HepG2 (cell line): ENCODE measurements around the gene PIK3R1. TPM values are rescaled to one million over a fixed set of nuclear protein-coding genes. Genes with fewer than 3 reads are reported as not detected.

Experiments used
- ARNTL ChIP-seq: sonication (generic); formaldehyde crosslinking; IDR thresholded peaks from 2 replicates; pipeline ENCODE4 v1.4.0; 2020; ENCODE audit warnings: mild to moderate bottlenecking, missing genetic modification reagents
- BORCS8-MEF2B ChIP-seq: sonication (generic); formaldehyde crosslinking; IDR thresholded peaks from 2 replicates; pipeline ENCODE4 v1.8.0; 2022; ENCODE audit warnings: mild to moderate bottlenecking, missing genetic modification reagents
- EP300 ChIP-seq, 3 experiments: sonication (generic) in 1 of 3; formaldehyde crosslinking in 1 of 3; IDR thresholded peaks; 2 replicates each; pipeline versions ENCODE4 v1.5.1 to v1.6.1; 2011 to 2020; ENCODE audit warnings: low read depth in 2 of 3, low read length in 2 of 3, borderline replicate concordance in 1 of 3, improper control_type of control experiment in 1 of 3, mild to moderate bottlenecking in 1 of 3, missing genetic modification reagents in 1 of 3, moderate library complexity in 1 of 3
- HES4 ChIP-seq: sonication (generic); formaldehyde crosslinking; IDR thresholded peaks from 2 replicates; pipeline ENCODE4 v1.9.0; 2021; ENCODE audit warnings: mild to moderate bottlenecking, missing genetic modification reagents, borderline replicate concordance
- IRF2 ChIP-seq: IDR thresholded peaks from 2 replicates; pipeline ENCODE4 v1.6.1; 2018; ENCODE audit warnings: missing genetic modification reagents, missing compliant biosample characterization
- KAT8 ChIP-seq: IDR thresholded peaks from 2 replicates; pipeline ENCODE4 v1.6.1; 2016; ENCODE audit warnings: missing genetic modification reagents, missing compliant biosample characterization
- KDM2A ChIP-seq: sonication (generic); formaldehyde crosslinking; IDR thresholded peaks from 2 replicates; pipeline ENCODE4 v1.4.0; 2020; ENCODE audit warnings: low read depth, missing genetic modification reagents, borderline replicate concordance
- NFYC ChIP-seq: IDR thresholded peaks from 2 replicates; pipeline ENCODE4 v1.6.1; 2016; ENCODE audit warnings: missing genetic modification reagents, missing compliant biosample characterization
- PHB2 ChIP-seq: fragments of 450-650 bp; IDR thresholded peaks from 2 replicates; pipeline ENCODE4 v1.6.1; 2018; ENCODE audit not compliant: partially characterized antibody
- PRDM10 ChIP-seq: sonication (generic); formaldehyde crosslinking; IDR thresholded peaks from 2 replicates; pipeline ENCODE4 v1.4.0; 2020; ENCODE audit warnings: low read depth, missing genetic modification reagents
- PRPF4 ChIP-seq: fragments of 200-400 bp; formaldehyde crosslinking; IDR thresholded peaks from 2 replicates; pipeline ENCODE4 v1.6.1; 2016; ENCODE audit warnings: low read length, low read depth; ENCODE audit not compliant: poor library complexity, severe bottlenecking
- SALL2 ChIP-seq: sonication (generic); formaldehyde crosslinking; IDR thresholded peaks from 2 replicates; pipeline ENCODE4 v1.8.1; 2023; ENCODE audit warnings: mild to moderate bottlenecking, missing genetic modification reagents, inconsistent platforms
- TBP ChIP-seq: sonication (generic); formaldehyde crosslinking; IDR thresholded peaks from 2 replicates; pipeline ENCODE4 v1.5.0; 2020; ENCODE audit warnings: missing genetic modification reagents
- ZBTB7B ChIP-seq: sonication (generic); formaldehyde crosslinking; IDR thresholded peaks from 2 replicates; pipeline ENCODE4 v1.4.0; 2020; ENCODE audit warnings: missing genetic modification reagents
- ZEB1 ChIP-seq: IDR thresholded peaks from 2 replicates; pipeline ENCODE4 v1.6.1; 2012; ENCODE audit warnings: mild to moderate bottlenecking, low read depth, inconsistent platforms; ENCODE audit not compliant: insufficient replicate concordance
- ZFP1 ChIP-seq: IDR thresholded peaks from 2 replicates; pipeline ENCODE4 v1.6.1; 2016
- ZFP37 ChIP-seq: sonication (generic); formaldehyde crosslinking; IDR thresholded peaks from 2 replicates; pipeline ENCODE4 v1.4.0; 2020; ENCODE audit warnings: missing genetic modification reagents, borderline replicate concordance
- ZNF224 ChIP-seq: sonication (generic); formaldehyde crosslinking; IDR thresholded peaks from 2 replicates; pipeline ENCODE4 v1.5.0; 2020; ENCODE audit warnings: mild to moderate bottlenecking, missing genetic modification reagents
- ZNF766 ChIP-seq: sonication (generic); formaldehyde crosslinking; IDR thresholded peaks from 2 replicates; pipeline ENCODE4 v1.5.0; 2020; ENCODE audit warnings: missing genetic modification reagents, borderline replicate concordance
- ZNF782 ChIP-seq: sonication (generic); formaldehyde crosslinking; IDR thresholded peaks from 2 replicates; pipeline ENCODE4 v1.4.0; 2020; ENCODE audit warnings: missing genetic modification reagents, mild to moderate bottlenecking, borderline replicate concordance
- ZSCAN25 ChIP-seq: sonication (generic); formaldehyde crosslinking; IDR thresholded peaks from 2 replicates; pipeline ENCODE4 v1.8.0; 2022; ENCODE audit warnings: mild to moderate bottlenecking, missing genetic modification reagents
- polyA plus RNA-seq, 8 experiments: library from polyadenylated mRNA; depleted of rRNA in 3 of 8; stranded (reverse) in 7 of 8; unstranded in 1 of 8; fragments of >200 nt; fragmentation: Illumina TruSeq in 4 of 8; extraction: Trizol in 4 of 8; gene quantifications; 2 replicates each; pipeline versions ENCODE4 v1.2.1 to v1.2.3, GENCODE V29; 2011 to 2016; ENCODE audit warnings: low read depth in 4 of 8, missing spikeins in 1 of 8, mixed read lengths in 1 of 8; ENCODE audit not compliant: insufficient read depth in 1 of 8
- total RNA-seq, 5 experiments: library from RNA; depleted of rRNA; stranded (reverse); fragments of >200 nt; fragmentation: Illumina TruSeq; extraction: Trizol; gene quantifications; 2 replicates each; pipeline ENCODE4 v1.2.3, GENCODE V29; 2016; ENCODE audit warnings: low read depth in 1 of 5
- TF ChIP-seq, protein P1 (sequence below): sonication (generic); formaldehyde crosslinking; IDR thresholded peaks from 2 replicates; pipeline ENCODE4 v1.4.0; 2020; ENCODE audit warnings: missing genetic modification reagents, borderline replicate concordance

The PIK3R1 gene
- total and polyA plus RNA-seq, 2 of the 13 experiments (the other 11 are each of a cell fraction or from before 2014, with no cell fraction given), result 8.4 to 21.3 TPM

DNA sequence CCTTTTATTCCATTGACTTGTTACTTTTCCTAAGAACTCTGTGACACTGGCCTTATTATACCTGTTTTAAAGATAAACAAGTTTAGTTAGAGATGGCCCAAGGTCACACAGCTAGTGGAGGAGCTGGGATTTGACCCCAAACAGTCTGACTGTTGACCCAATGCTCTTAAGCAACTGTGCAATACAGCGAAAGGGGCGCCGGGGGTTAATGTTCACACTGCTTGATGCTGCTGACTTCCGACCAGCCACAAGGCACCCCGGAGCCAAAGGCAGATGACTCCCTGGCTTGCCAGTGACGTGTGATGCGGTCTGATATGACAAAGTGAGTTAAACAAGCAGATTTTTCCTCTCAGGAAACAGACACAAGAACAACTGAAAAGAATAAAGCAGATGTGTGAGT, 23.9 kb downstream of the PIK3R1 start (continued):
- peak; percentile 56; the same call in 1 of the 2 replicates for TF ChIP-seq PRDM10
- TF ChIP-seq ZNF782 (CRISPR knock-in tag), result peak; percentile 49; the same call in 1 of the 2 replicates
- no peak for TF ChIP-seq PHB2
- TF ChIP-seq NFYC (CRISPR knock-in tag), result 0 out of 2 replicates have a peak, but pooled peaks have one; percentile 15
- TF ChIP-seq ZEB1, result peak; percentile 75
- peak; percentile 65 for TF ChIP-seq BORCS8-MEF2B (CRISPR knock-in tag)
- peak in 1 of 2 experiments; percentile 93; a peak in 3 of 4 replicates for TF ChIP-seq EP300 (IDR thresholded peaks at IDR 0.05; ENCODE audit: low read depth in 2 of 2, low read length in 2 of 2)
- peak; percentile 88 for TF ChIP-seq EP300 (CRISPR knock-in tag; IDR thresholded peaks at IDR 0.05; ENCODE audit: borderline replicate concordance)
- peak; percentile 79 for TF ChIP-seq ARNTL (CRISPR knock-in tag)
- TF ChIP-seq ZNF224 (CRISPR knock-in tag), result 0 out of 2 replicates have a peak, but pooled peaks have one; percentile 56
- peak; percentile 73; the same call in 1 of the 2 replicates for TF ChIP-seq KDM2A (CRISPR knock-in tag)
- TF ChIP-seq SALL2 (CRISPR knock-in tag), result 0 out of 2 replicates have a peak, but pooled peaks have one; percentile 39
- peak; percentile 93 for TF ChIP-seq ZBTB7B (CRISPR knock-in tag)
- no peak for TF ChIP-seq TBP (CRISPR knock-in tag)
- peak; percentile 91 for TF ChIP-seq IRF2 (CRISPR knock-in tag)
- TF ChIP-seq ZSCAN25, result no peak
- TF ChIP-seq, protein P1, sequence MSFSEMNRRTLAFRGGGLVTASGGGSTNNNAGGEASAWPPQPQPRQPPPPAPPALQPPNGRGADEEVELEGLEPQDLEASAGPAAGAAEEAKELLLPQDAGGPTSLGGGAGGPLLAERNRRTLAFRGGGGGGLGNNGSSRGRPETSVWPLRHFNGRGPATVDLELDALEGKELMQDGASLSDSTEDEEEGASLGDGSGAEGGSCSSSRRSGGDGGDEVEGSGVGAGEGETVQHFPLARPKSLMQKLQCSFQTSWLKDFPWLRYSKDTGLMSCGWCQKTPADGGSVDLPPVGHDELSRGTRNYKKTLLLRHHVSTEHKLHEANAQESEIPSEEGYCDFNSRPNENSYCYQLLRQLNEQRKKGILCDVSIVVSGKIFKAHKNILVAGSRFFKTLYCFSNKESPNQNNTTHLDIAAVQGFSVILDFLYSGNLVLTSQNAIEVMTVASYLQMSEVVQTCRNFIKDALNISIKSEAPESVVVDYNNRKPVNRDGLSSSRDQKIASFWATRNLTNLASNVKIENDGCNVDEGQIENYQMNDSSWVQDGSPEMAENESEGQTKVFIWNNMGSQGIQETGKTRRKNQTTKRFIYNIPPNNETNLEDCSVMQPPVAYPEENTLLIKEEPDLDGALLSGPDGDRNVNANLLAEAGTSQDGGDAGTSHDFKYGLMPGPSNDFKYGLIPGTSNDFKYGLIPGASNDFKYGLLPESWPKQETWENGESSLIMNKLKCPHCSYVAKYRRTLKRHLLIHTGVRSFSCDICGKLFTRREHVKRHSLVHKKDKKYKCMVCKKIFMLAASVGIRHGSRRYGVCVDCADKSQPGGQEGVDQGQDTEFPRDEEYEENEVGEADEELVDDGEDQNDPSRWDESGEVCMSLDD (CRISPR knock-in tag), result peak; percentile 90
- TF ChIP-seq ZNF766, result no peak
- peak; percentile 74; the same call in 1 of the 2 replicates for TF ChIP-seq KAT8
- TF ChIP-seq PRPF4, result no peak
- no peak for TF ChIP-seq HES4 (CRISPR knock-in tag)
- TF ChIP-seq ZFP1 (CRISPR knock-in tag), result peak; percentile 79; the same call in 1 of the 2 replicates
- TF ChIP-seq ZFP37 (CRISPR knock-in tag), result peak; percentile 55; the same call in 1 of the 2 replicates
